Endothelial cell (in vitro differentiated cells): Measurements from ENCODE around the gene ACTA1. TPM values are rescaled to one million over a fixed set of nuclear protein-coding genes. Genes with fewer than 3 reads are reported as not detected.

Source experiments
- DNase-seq: peaks from one replicate; pipeline ENCODE4 v3.0.0; 2021; ENCODE audit warnings: low spot score
- H3K27ac Mint-ChIP-seq: one replicate; pipeline ENCODE4 v1.8.0; 2021; ENCODE audit warnings: mixed read lengths, inconsistent platforms; ENCODE audit not compliant: unreplicated experiment
- H3K27me3 Mint-ChIP-seq: one replicate; pipeline ENCODE4 v1.8.0; 2021; ENCODE audit warnings: mild to moderate bottlenecking, moderate library complexity, mixed read lengths, inconsistent platforms; ENCODE audit not compliant: unreplicated experiment
- H3K36me3 Mint-ChIP-seq: one replicate; pipeline ENCODE4 v1.8.0; 2021; ENCODE audit warnings: mild to moderate bottlenecking, low read depth, mixed read lengths, inconsistent platforms; ENCODE audit not compliant: unreplicated experiment
- H3K4me1 Mint-ChIP-seq: one replicate; pipeline ENCODE4 v1.8.0; 2021; ENCODE audit warnings: mild to moderate bottlenecking, mixed read lengths, inconsistent platforms; ENCODE audit not compliant: unreplicated experiment
- H3K4me3 Mint-ChIP-seq: one replicate; pipeline ENCODE4 v1.8.0; 2021; ENCODE audit warnings: mild to moderate bottlenecking, mixed read lengths, inconsistent platforms; ENCODE audit not compliant: unreplicated experiment
- H3K9me3 Mint-ChIP-seq: one replicate; pipeline ENCODE4 v1.8.0; 2021; ENCODE audit warnings: mixed read lengths, inconsistent platforms; ENCODE audit not compliant: unreplicated experiment
- total RNA-seq: library from RNA; stranded (reverse); fragmentation: NEBNext Ultra II Directional; extraction: Animal tissue kit (Norgen Biotek cat#: 25700); gene quantifications from one replicate; pipeline ENCODE4 v1.2.1, GENCODE V29; 2021; ENCODE audit not compliant: unreplicated experiment
- TF ChIP-seq, protein P1 (sequence below): fragments of 200-600 bp; sonication (generic); IDR thresholded peaks from one replicate; pipeline ENCODE4 v1.5.0; 2021; ENCODE audit warnings: antibody characterized with exemption; ENCODE audit not compliant: unreplicated experiment

ACTA1 gene
- total RNA-seq, 1 donor from 2014 or later, result 1.5 TPM

DNA sequence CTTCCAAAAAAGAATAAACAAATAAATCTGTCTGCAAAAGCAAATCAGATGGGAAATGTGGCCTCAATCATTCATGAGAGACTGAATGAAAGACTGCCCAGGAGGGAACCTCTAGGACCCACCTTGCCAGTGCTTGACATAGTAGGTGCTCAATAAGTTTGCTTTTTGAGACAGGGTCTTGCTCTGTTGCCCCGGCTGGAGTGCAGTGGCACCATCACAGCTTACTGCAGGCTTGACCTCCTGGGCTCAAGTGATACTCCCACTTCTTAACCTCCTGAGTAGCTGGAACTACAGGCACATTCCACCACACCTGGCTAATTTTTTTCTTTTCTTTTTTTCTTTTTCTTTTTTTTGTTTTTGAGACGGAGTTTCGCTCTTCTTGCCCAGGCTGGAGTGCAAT, 50.7 kb downstream of the ACTA1 start:
- H3K27ac Mint-ChIP-seq, result no peak overlapping the region

More for the DNA sequence above, 50.7 kb downstream of the ACTA1 start:
- no peak for DNase-seq
- no peaks in the 10 kb centered on the region for H3K36me3 Mint-ChIP-seq
- TF ChIP-seq, protein P1, sequence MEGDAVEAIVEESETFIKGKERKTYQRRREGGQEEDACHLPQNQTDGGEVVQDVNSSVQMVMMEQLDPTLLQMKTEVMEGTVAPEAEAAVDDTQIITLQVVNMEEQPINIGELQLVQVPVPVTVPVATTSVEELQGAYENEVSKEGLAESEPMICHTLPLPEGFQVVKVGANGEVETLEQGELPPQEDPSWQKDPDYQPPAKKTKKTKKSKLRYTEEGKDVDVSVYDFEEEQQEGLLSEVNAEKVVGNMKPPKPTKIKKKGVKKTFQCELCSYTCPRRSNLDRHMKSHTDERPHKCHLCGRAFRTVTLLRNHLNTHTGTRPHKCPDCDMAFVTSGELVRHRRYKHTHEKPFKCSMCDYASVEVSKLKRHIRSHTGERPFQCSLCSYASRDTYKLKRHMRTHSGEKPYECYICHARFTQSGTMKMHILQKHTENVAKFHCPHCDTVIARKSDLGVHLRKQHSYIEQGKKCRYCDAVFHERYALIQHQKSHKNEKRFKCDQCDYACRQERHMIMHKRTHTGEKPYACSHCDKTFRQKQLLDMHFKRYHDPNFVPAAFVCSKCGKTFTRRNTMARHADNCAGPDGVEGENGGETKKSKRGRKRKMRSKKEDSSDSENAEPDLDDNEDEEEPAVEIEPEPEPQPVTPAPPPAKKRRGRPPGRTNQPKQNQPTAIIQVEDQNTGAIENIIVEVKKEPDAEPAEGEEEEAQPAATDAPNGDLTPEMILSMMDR, result no peak
- no peaks in the 10 kb centered on the region for H3K9me3 Mint-ChIP-seq
- peaks cover 1% of the 10 kb centered on the region for H3K27me3 Mint-ChIP-seq
- H3K4me3 Mint-ChIP-seq, result no peak overlapping the region
- H3K4me1 Mint-ChIP-seq, result peaks cover 5% of the 10 kb centered on the region

Other genes with a start within 250 kb of the ACTA1 start
- 80.4 TPM for gene RAB4A, start 163.0 kb downstream of the ACTA1 start, total RNA-seq
- 6.7 TPM for gene CCSAP, start 91.0 kb downstream of the ACTA1 start, total RNA-seq
- gene NUP133, start 74.2 kb upstream of the ACTA1 start, total RNA-seq, result 53.5 TPM
- 18.3 TPM for gene ABCB10, start 124.6 kb upstream of the ACTA1 start, total RNA-seq
- gene TAF5L, start 192.0 kb upstream of the ACTA1 start, total RNA-seq, result 25.3 TPM
- 10.6 TPM for gene URB2, start 192.2 kb upstream of the ACTA1 start, total RNA-seq